IMR-90 (cell line): Measurements from ENCODE around the gene HSPB1. TPM values are rescaled to one million over a fixed set of nuclear protein-coding genes. Genes with fewer than 3 reads are reported as not detected.

ENCODE experiments used
- ATAC-seq: fragments of 200-7000 bp; cut with Tn5 transposase; 2 replicates; pipeline ENCODE4 v1.9.1; 2020; ENCODE audit warnings: low read depth, mild to moderate bottlenecking, moderate library complexity
- BruUV-seq: library from RNA; stranded (reverse); fragments of 400-500 nt; replicated peaks from 2 replicates; lab custom pipeline; 2021; lab: Mats Ljungman, UMichigan
- CTCF ChIA-PET: fragments of 300-600 bp; formaldehyde crosslinking; extraction: SDS; loops from one replicate; lab custom pipeline; 2021; ENCODE audit warnings: antibody characterized with exemption; lab: Yijun Ruan, JAX
- POLR2A ChIA-PET: fragments of 300-600 bp; sonication (Branson Sonifier 250); formaldehyde crosslinking; loops from one replicate; lab custom pipeline; 2022; ENCODE audit warnings: antibody characterized with exemption; ENCODE audit not compliant: unreplicated experiment; lab: Charles Lee
- DNase-seq: peaks from one replicate; pipeline ENCODE4 v3.0.0; 2013
- H2AFZ ChIP-seq: replicated peaks from 2 replicates; pipeline ENCODE3; 2013; ENCODE audit warnings: low read length, mild to moderate bottlenecking; ENCODE audit not compliant: poor library complexity
- H2AK5ac ChIP-seq: 2 replicates; pipeline ENCODE4 v1.6.1; 2013; ENCODE audit warnings: low read depth, low read length, inconsistent platforms
- H2AK9ac ChIP-seq: replicated peaks from 2 replicates; pipeline ENCODE3; 2013; ENCODE audit warnings: mild to moderate bottlenecking, low read depth, low read length, moderate library complexity; ENCODE audit not compliant: poor library complexity
- H2BK120ac ChIP-seq: 2 replicates; pipeline ENCODE4 v1.6.1; 2013; ENCODE audit warnings: low read depth, low read length, inconsistent platforms
- H2BK15ac ChIP-seq: 3 replicates; pipeline ENCODE4 v1.6.1; 2013; ENCODE audit warnings: low read depth, low read length, inconsistent platforms
- H2BK20ac ChIP-seq: 2 replicates; pipeline ENCODE4 v1.6.1; 2013; ENCODE audit warnings: low read depth, mild to moderate bottlenecking, inconsistent platforms, low read length, moderate library complexity
- H2BK5ac ChIP-seq: 2 replicates; pipeline ENCODE4 v1.6.1; 2013; ENCODE audit warnings: mild to moderate bottlenecking, low read depth, low read length, inconsistent platforms; ENCODE audit not compliant: poor library complexity, severe bottlenecking
- H3K14ac ChIP-seq: replicated peaks from 2 replicates; pipeline ENCODE4 v1.6.1; 2013; ENCODE audit warnings: low read depth, low read length, inconsistent platforms
- H3K18ac ChIP-seq: 2 replicates; pipeline ENCODE4 v1.6.1; 2013; ENCODE audit warnings: low read depth, low read length, control low read depth
- H3K23ac ChIP-seq: 2 replicates; pipeline ENCODE4 v1.6.1; 2013; ENCODE audit warnings: low read depth, low read length, inconsistent platforms
- H3K27ac ChIP-seq: 2 replicates; pipeline ENCODE4 v1.5.1; 2013; ENCODE audit warnings: mild to moderate bottlenecking, control low read depth, low read length; ENCODE audit not compliant: insufficient read depth
- H3K27me3 ChIP-seq: 2 replicates; pipeline ENCODE4 v1.6.1; 2013; ENCODE audit warnings: low read length; ENCODE audit not compliant: control insufficient read depth, insufficient read depth
- H3K36me3 ChIP-seq: 2 replicates; pipeline ENCODE4 v1.6.1; 2013; ENCODE audit warnings: low read length, mixed read lengths; ENCODE audit not compliant: control insufficient read depth, insufficient read depth
- H3K4ac ChIP-seq: 2 replicates; pipeline ENCODE4 v1.6.1; 2013; ENCODE audit warnings: low read depth, low read length, inconsistent platforms
- H3K4me1 ChIP-seq: 2 replicates; pipeline ENCODE4 v1.6.1; 2013; ENCODE audit warnings: low read length, mixed read lengths; ENCODE audit not compliant: control insufficient read depth, insufficient read depth
- H3K4me2 ChIP-seq: 2 replicates; pipeline ENCODE4 v1.6.1; 2013; ENCODE audit warnings: low read depth, mild to moderate bottlenecking, control low read depth, low read length, moderate library complexity
- H3K4me3 ChIP-seq: 2 replicates; pipeline ENCODE4 v1.5.1; 2013; ENCODE audit warnings: low read depth, mild to moderate bottlenecking, control low read depth, low read length, moderate library complexity; ENCODE audit not compliant: insufficient read depth
- H3K56ac ChIP-seq: 2 replicates; pipeline ENCODE4 v1.6.1; 2013; ENCODE audit warnings: low read length, inconsistent platforms; ENCODE audit not compliant: insufficient read depth; ENCODE audit errors: extremely low read depth
- H3K79me1 ChIP-seq, 2 experiments: 2 replicates each; pipeline ENCODE4 v1.6.1; 2013; ENCODE audit warnings: low read length in 2 of 2, inconsistent platforms in 1 of 2, low read depth in 1 of 2
- H3K9ac ChIP-seq: 2 replicates; pipeline ENCODE4 v1.6.1; 2013; ENCODE audit warnings: low read depth, low read length, control low read depth
- H3K9me1 ChIP-seq: 2 replicates; pipeline ENCODE4 v1.6.1; 2013; ENCODE audit warnings: low read length, inconsistent platforms; ENCODE audit not compliant: insufficient read depth
- H3K9me3 ChIP-seq: 2 replicates; pipeline ENCODE4 v1.6.1; 2013; ENCODE audit warnings: low read length; ENCODE audit not compliant: control insufficient read depth, insufficient read depth
- H4K20me1 ChIP-seq: 2 replicates; pipeline ENCODE4 v1.6.1; 2013; ENCODE audit warnings: low read length, inconsistent platforms; ENCODE audit not compliant: insufficient read depth
- H4K5ac ChIP-seq: 2 replicates; pipeline ENCODE4 v1.6.1; 2013; ENCODE audit warnings: mild to moderate bottlenecking, low read depth, low read length, control low read depth
- H4K8ac ChIP-seq, 2 experiments: 2 replicates each; pipeline ENCODE4 v1.6.1; 2013; ENCODE audit warnings: low read depth in 2 of 2, low read length in 2 of 2, control low read depth in 1 of 2, inconsistent platforms in 1 of 2
- H4K91ac ChIP-seq: 2 replicates; pipeline ENCODE4 v1.6.1; 2013; ENCODE audit warnings: low read depth, low read length, inconsistent platforms; ENCODE audit not compliant: insufficient read depth
- BHLHE40 ChIP-seq: fragments of 150-350 bp; IDR thresholded peaks from 2 replicates; pipeline ENCODE4 v1.6.1; 2016; ENCODE audit warnings: mild to moderate bottlenecking, low read depth, low read length
- CEBPB ChIP-seq: IDR thresholded peaks from 2 replicates; pipeline ENCODE4 v1.6.1; 2012; ENCODE audit warnings: low read depth, low read length, improper control_type of control experiment
- CHD1 ChIP-seq: IDR thresholded peaks from 2 replicates; pipeline ENCODE4 v1.6.1; 2012; ENCODE audit warnings: low read depth, low read length, improper control_type of control experiment
- ELK1 ChIP-seq: fragments of 150-350 bp; IDR thresholded peaks from 2 replicates; pipeline ENCODE4 v1.6.1; 2016; ENCODE audit warnings: low read depth, mild to moderate bottlenecking, low read length, moderate library complexity, borderline replicate concordance
- FOS ChIP-seq: fragments of 150-350 bp; IDR thresholded peaks from 2 replicates; pipeline ENCODE4 v1.6.1; 2016; ENCODE audit warnings: low read depth, low read length
- MAFK ChIP-seq: IDR thresholded peaks from 2 replicates; pipeline ENCODE4 v1.6.1; 2012; ENCODE audit warnings: low read depth, low read length, improper control_type of control experiment
- MAZ ChIP-seq: IDR thresholded peaks from 2 replicates; pipeline ENCODE4 v1.6.1; 2012; ENCODE audit warnings: low read depth, mild to moderate bottlenecking, low read length, improper control_type of control experiment, moderate library complexity, borderline replicate concordance
- MXI1 ChIP-seq: IDR thresholded peaks from 2 replicates; pipeline ENCODE4 v1.6.1; 2012; ENCODE audit warnings: low read depth, mild to moderate bottlenecking, low read length, moderate library complexity, borderline replicate concordance
- NFE2L2 ChIP-seq: fragments of 150-350 bp; IDR thresholded peaks from 2 replicates; pipeline ENCODE4 v1.6.1; 2016; ENCODE audit warnings: low read depth, mild to moderate bottlenecking, low read length
- POLR2A ChIP-seq: IDR thresholded peaks from 2 replicates; pipeline ENCODE4 v1.6.1; 2012; ENCODE audit warnings: mild to moderate bottlenecking, low read depth, low read length
- RAD21 ChIP-seq: IDR thresholded peaks from 2 replicates; pipeline ENCODE4 v1.6.1; 2012; ENCODE audit warnings: low read length, improper control_type of control experiment
- RCOR1 ChIP-seq: IDR thresholded peaks from 2 replicates; pipeline ENCODE4 v1.6.1; 2012; ENCODE audit warnings: mild to moderate bottlenecking, low read length, improper control_type of control experiment; ENCODE audit not compliant: insufficient replicate concordance
- RFX5 ChIP-seq: IDR thresholded peaks from 2 replicates; pipeline ENCODE4 v1.8.0; 2012; ENCODE audit warnings: low read depth, mild to moderate bottlenecking, low read length, moderate library complexity
- SMC3 ChIP-seq: fragments of 150-350 bp; IDR thresholded peaks from 2 replicates; pipeline ENCODE4 v1.6.1; 2016; ENCODE audit warnings: low read depth, mild to moderate bottlenecking, antibody characterized with exemption, low read length, moderate library complexity
- USF2 ChIP-seq: fragments of 150-350 bp; IDR thresholded peaks from 2 replicates; pipeline ENCODE4 v1.6.1; 2017; ENCODE audit warnings: mild to moderate bottlenecking, antibody characterized with exemption, low read length, low read depth
- WGBS, 2 experiments: methylation state at CpG; one replicate each; pipeline versions ENCODE4 v1.1.5 to v1.1.7; 2013; ENCODE audit warnings: missing lambda C conversion rate in 2 of 2; ENCODE audit not compliant: insufficient read length in 1 of 2; ENCODE audit errors: extremely low coverage in 2 of 2; 5-methylcytosine and 5-hydroxymethylcytosine counted together
- dilution Hi-C: fragments of 300-500 bp; cut with HindIII; formaldehyde crosslinking; loops from one replicate; pipeline ENCODE4 v1.14.3; 2018; ENCODE audit warnings: low sequenced_read_pairs; ENCODE audit not compliant: unreplicated experiment
- in situ Hi-C: fragments of 300-500 bp; cut with MboI; formaldehyde crosslinking; loops from 3 replicates; pipeline ENCODE4 v1.14.3; 2019; ENCODE audit warnings: low sequenced_read_pairs, inconsistent platforms, mixed read lengths
- intact Hi-C: fragments of 100-400 bp; cut with micrococcal nuclease; formaldehyde crosslinking; loops from 2 replicates; pipeline ENCODE4 v1.10.0; 2022
- polyA plus RNA-seq, 3 experiments: library from polyadenylated mRNA; depleted of rRNA; stranded (reverse); fragments of >200 nt; gene quantifications; 2 replicates each; pipeline ENCODE4 v1.2.3, GENCODE V29; 2012; ENCODE audit warnings: low replicate concordance in 1 of 3
- total RNA-seq: library from RNA; depleted of rRNA; stranded (reverse); fragments of >200 nt; gene quantifications from 2 replicates; pipeline ENCODE4 v1.2.3, GENCODE V29; 2012

HSPB1 gene
- total and polyA plus RNA-seq, 2 of the 4 experiments (the other 2 are of a cell fraction) = 33.2 to 1,363 TPM

DNA sequence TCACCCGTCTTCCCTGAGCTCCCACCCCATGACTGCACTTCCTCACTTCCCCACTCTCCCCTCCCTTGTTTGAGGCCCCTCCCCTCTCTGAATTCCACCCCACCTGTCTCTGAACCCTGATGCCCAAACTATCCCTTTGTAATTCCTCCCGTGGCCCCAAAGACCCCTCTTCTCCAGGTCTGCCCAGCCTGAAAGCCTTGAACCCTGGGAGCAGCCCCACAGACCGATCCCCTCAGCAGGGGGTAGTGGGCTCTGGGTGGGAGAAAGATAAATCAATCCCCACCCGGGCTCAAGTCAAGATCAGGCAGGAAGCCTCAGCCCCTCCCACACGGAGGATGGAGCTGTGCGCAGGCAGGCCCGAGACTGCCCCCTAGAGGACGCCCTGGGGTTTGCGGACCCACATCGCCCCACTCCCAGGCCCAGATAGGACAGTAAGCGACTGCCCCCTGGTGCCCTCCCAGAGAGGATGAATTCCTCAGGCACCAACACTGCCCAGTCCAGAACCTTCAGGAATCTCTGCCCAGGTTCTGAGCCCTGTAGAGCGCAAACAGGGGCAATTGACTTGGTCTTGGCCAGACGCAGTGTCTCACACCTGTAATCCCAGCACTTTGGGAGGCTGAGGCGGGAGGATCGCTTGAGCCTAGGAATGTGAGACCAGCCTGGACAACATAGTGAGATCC, 11.7 kb downstream of the HSPB1 start:
- intact Hi-C loops = loop anchor here (1.0 to 2.0 kb wide), 3 partner anchors 23 to 136 kb away; no protein-coding TSS in a partner anchor
- peaks cover 6% of the 10 kb centered on the region for H3K4me1 ChIP-seq
- H4K8ac ChIP-seq = peak overlapping the region in 1 of 2 experiments; percentile 82; a peak in 1 of 4 replicates
- peak overlapping the region; percentile 50 for H3K4ac ChIP-seq
- peak overlapping the region; percentile 40; the same call in 1 of the 2 replicates for H3K56ac ChIP-seq
- no peak overlapping the region for H3K14ac ChIP-seq
- no peaks in the 10 kb centered on the region for H3K27me3 ChIP-seq
- DNase-seq = peak; percentile 89
- no peaks in the 10 kb centered on the region for H3K9me3 ChIP-seq
- no peak overlapping the region for H2BK5ac ChIP-seq
- peak overlapping the region; percentile 12 for H2AK9ac ChIP-seq
- H3K9ac ChIP-seq = no peak overlapping the region
- peaks cover 0 to 11% of the 10 kb centered on the region in 2 experiments; a peak in 2 of 4 replicates for H3K79me1 ChIP-seq
- POLR2A ChIA-PET = no interaction called here
- H2AK5ac ChIP-seq = peak overlapping the region; percentile 89
- peaks cover 5% of the 10 kb centered on the region; the same call in 1 of the 2 replicates for H4K20me1 ChIP-seq
- peak overlapping the region; percentile 87 for H2AFZ ChIP-seq
- in situ Hi-C loops = loop anchor here (5.0 kb wide), 1 partner anchor 132 kb away; no protein-coding TSS in a partner anchor
- dilution Hi-C loops = no loop called here
- H4K91ac ChIP-seq = peak overlapping the region; percentile 73
- H3K4me2 ChIP-seq = no peak overlapping the region
- CTCF ChIA-PET = interaction anchor here (0.5 to 2.3 kb wide), 12 partner anchors 9 to 138 kb away, joined by 3 to 11 read pairs (median 4); no protein-coding TSS in a partner anchor
- peak overlapping the region; percentile 28 for H2BK20ac ChIP-seq
- no peak overlapping the region for H4K5ac ChIP-seq
- H3K18ac ChIP-seq = no peak overlapping the region
- no peak overlapping the region for H3K23ac ChIP-seq
- no peaks in the 10 kb centered on the region for H3K36me3 ChIP-seq
- peak overlapping the region; percentile 79 for H2BK120ac ChIP-seq
- no peak overlapping the region for H3K27ac ChIP-seq
- H3K4me3 ChIP-seq = no peak overlapping the region
- peaks cover 5% of the 10 kb centered on the region; the same call in 1 of the 2 replicates for H3K9me1 ChIP-seq
- peak; percentile 65 for ATAC-seq
- H2BK15ac ChIP-seq = peak overlapping the region; percentile 73; the same call in 1 of the 3 replicates
- no TSS peak for BruUV-seq
- WGBS, 2 experiments = 0% methylated on average over 5 of the region's 15 CpGs; no CpG with 5 or more reads in 1 of the 2 experiments
- TF ChIP-seq USF2 = no peak
- peak; percentile 28; the same call in 1 of the 2 replicates for TF ChIP-seq MXI1
- peak; percentile 60; the same call in 1 of the 2 replicates for TF ChIP-seq CHD1
- TF ChIP-seq POLR2A = peak; percentile 76
- TF ChIP-seq RAD21 = peak; percentile 100
- TF ChIP-seq SMC3 = peak; percentile 100
- TF ChIP-seq MAZ = peak; percentile 96; the same call in 1 of the 2 replicates
- peak; percentile 72 for TF ChIP-seq RCOR1
- TF ChIP-seq FOS = no peak
- peak; percentile 39; the same call in 1 of the 2 replicates for TF ChIP-seq RFX5
- TF ChIP-seq NFE2L2 = 0 out of 2 replicates have a peak, but pooled peaks have one; percentile 3
- TF ChIP-seq ELK1 = no peak
- TF ChIP-seq CEBPB = no peak
- peak; percentile 36 for TF ChIP-seq BHLHE40
- no peak for TF ChIP-seq MAFK
